GM03348 (cell line): ENCODE data around the gene KIT.

Experiments used
- DNase-seq: peaks from one replicate; pipeline ENCODE4 v3.0.0; 2012; ENCODE audit warnings: low spot score

The KIT gene

DNA sequence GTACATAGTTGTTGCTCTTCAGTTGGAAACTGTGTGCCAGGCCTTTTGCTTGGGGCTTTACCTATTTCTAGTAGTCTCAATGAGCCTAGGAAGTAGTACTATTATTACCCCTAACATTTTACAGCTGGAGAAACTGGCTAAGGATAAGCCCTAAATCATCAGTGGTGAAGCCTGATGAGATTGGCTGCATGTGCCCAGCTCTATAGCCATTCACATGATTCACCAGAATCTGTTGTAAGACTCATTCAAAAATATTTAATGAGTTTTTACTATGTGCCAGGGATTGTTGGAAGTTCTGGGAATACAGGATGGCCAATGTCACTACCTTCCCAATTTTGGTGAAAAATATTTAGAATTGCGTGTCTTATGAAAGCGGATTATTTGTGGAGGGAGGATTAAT lies 2.8 kb downstream of the KIT start:
- peak; percentile 27 for DNase-seq

GRCh38 chr4:54661169-54661568 lies 3.4 kb downstream of the KIT start:
- DNase-seq = peak; percentile 57

- peak; percentile 82 for DNase-seq
Measured at GRCh38 chr4:54661686-54662085, 3.9 kb downstream of the KIT start.

DNA sequence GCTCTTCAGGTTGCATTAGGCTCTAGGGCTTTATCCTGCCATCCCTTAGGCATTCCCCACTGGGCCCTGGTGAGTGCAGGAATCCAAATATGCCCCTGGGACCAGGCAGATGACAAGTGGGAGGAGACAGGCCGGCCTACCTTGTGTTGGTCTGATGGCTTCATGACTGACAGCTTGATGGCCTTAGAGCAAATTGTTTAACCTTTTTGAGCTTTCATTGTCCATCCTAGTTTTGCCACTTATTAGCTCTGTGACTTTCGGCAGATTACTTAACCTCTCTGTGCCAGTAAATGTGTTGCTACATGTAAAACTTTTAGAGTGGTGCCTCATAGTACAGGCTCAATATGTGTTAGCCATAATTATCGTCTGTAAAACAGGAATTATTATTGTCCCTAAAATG lies 4.4 kb downstream of the KIT start:
- DNase-seq = no peak

GRCh38 chr4:54662901-54663585 lies 5.3 kb downstream of the KIT start:
- no peak for DNase-seq

GRCh38 chr4:54664400-54664799 lies 6.6 kb downstream of the KIT start:
- no peak for DNase-seq

DNA sequence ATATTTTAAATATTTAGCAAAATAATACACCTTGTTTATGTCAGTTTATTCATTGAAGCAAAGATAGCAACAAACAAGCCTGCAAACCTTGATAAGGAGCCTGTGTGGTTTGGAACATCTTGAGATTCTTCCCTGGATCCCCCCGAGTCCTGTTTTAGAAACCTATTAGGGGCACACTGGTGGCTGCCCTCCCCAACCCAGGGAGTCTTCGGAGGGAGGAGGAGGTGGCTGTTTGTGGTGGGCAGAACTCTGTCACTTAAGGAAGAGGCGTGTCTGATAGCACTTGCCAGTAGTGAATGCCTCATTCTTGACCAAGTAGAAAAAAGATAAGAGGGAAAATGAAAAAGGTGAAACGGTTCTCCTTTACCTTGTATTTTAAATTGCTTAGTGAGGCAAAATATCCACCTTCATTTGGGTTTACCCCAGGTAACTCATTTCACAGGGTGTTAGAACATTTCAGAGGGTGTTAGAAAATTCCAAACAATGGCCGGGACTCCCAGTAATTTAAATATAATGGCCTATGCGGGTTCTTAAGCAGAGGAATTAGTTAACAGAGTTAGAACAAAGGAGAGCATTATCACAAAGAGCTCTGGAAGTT lies 10.4 kb downstream of the KIT start:
- DNase-seq = no peak

DNA sequence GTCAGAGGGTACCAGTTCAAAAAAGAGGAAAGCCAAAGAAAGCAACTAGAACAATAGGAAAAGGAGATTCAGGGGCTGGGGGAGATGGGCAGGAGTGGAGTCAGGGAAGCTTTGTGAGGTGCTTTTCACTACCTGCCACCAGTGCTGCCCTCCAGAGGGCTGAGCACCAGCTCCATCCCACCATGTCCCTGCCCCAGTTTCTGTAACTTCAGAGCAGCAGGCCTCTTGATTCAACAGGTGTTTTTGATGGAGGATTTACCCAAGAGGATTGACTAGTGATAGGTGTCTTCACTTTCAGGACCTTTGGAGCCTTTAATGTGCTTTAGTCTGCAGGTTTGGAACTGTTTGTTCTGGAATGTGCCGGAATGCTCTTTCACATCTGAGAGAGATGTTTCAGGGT lies 12.1 kb downstream of the KIT start:
- DNase-seq = no peak

- no peak for DNase-seq
Measured at GRCh38 chr4:54675721-54676461, 18.1 kb downstream of the KIT start.

- DNase-seq = no peak
Measured at GRCh38 chr4:54676658-54677057, 18.9 kb downstream of the KIT start.

DNA sequence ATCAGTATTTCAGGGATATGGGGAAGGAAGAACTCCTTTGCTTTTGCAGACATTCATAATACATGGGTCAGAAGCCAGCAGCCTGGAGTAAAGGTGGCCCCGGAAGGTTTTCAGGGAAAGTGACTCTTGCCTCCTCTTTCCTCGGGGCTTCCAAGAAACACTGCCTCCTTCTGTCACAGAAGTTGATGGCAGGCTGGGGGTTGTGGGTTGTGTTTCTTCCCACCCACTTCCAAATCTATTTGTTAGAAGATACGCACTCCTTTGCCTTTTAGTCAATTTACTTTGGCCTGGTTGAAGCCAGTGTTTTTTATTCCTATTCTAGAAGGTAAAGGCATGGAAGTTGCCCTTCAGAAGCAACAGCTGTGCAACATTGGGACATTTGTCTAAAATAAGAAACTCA lies 19.7 kb downstream of the KIT start:
- DNase-seq = no peak

DNA sequence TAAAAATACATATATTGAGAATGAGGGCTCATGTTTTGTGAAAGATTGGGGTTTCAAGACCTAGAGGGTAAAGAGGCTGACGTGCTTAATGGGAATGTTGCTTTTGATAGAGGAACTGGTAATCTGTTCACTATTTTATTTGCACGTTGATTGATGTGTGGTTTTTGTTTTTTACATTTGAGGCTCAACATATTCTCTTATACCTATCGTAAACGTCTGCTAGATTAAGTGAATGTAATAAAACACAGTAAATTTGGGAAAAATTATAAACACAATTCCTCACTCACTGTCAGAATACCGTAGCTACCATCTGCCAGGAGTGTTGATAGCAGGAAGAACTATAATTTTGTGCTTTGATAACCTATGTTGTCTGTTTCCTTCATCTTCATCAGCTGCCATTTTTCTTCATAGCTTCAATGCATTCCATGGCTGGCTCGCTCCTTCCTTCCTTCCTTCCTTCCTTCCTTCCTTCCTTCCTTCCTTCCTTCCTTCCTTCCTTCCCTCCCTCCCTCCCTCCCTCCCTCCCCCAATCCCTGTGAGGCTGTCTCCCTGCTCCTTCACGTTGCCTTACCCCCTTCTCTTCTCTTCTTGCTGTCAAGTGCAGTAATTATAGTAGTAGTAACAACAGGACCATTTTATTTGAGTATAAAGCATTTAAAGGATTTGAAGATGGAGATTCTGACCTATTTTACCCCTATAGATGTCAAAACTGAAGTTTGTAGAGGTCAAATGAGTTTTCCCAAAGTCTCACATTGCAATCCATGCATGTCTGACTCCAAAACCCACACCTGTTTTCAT lies 20.3 kb downstream of the KIT start:
- no peak for DNase-seq

- no peak for DNase-seq
Measured at GRCh38 chr4:54678826-54679225, 21.1 kb downstream of the KIT start.

DNA sequence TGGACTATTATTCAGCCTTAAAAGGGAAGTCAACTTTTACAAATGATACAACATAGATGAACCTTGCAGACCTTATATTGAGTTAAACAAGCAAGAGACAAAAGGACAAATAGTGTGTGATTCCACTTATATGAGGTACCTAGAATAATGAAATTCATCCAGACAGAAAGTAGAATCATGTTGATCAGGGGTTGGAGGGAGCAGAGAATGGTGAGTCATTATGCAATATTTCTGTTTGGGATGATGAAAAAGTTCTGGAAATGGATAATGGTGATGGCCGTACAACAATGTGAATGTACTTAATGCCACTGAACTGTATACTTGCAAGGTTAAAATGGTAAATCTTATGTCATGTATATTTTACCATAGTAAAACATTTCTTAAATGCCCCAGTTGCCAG lies 22.1 kb downstream of the KIT start:
- DNase-seq = no peak

DNA sequence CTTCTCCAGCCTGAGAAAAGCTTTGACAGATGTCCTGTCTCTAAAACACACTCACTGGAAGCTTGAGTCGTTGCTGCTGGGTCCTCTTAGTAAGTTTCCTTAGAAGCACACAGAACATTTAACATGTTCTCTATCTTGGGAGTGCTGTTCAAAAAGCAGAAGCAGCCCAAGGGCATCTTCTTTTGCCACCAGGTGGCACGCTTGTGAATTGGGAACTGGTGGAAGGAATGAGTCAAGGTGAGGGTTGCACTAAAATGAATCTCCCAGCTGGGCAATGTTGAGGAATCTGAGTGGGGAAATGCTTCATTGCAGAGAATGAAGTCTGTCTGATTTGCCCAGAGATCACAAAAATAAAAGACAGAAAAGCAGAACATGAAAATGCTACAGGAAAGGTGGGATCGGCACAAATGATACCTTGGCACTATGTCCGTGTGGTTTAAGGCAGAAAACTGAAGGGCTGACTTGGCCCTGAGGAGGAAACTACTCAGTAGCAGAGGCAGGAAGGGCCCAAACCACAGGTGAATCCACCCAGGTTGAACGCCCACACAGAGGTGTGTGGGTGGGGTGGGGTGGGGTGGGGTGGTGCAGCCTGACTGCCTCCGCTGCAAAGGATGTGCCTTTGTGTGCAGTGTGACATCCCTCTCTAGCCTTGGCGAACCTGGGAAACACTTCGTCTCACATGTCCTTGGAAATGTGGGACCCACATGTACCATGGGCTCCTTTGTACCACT lies 26.0 kb downstream of the KIT start:
- DNase-seq = peak; percentile 53

DNA sequence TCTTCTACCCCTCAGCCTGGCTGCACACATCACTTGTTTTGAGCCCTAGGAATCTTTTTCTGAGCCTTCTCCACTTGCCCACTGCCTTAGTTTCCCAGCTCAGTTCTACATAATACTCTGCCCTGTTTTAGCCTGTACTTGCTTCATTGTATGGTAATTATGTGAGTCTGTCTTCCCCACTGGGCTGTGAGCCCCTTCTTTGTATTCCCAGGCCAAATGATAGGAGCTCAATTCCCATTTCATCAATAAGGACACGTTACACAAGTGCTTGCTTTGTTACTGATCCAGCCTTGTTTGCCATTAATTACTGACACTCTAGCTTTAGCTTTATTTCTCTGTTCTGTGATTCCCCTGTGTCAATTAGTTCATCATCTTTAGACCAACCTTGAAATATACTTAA lies 28.1 kb downstream of the KIT start:
- DNase-seq = no peak

GRCh38 chr4:54687887-54688841 lies 30.4 kb downstream of the KIT start:
- DNase-seq = no peak

DNA sequence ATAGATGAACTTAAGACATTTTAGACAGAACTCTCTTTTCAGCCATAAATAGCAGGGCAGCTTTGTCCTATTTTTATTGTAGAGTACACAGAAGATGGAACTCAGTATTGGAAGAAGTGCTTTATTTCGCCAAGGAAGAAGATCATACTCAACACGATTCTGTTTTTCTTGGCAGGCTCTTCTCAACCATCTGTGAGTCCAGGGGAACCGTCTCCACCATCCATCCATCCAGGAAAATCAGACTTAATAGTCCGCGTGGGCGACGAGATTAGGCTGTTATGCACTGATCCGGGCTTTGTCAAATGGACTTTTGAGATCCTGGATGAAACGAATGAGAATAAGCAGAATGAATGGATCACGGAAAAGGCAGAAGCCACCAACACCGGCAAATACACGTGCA lies 37.6 kb downstream of the KIT start:
- DNase-seq = no peak

DNA sequence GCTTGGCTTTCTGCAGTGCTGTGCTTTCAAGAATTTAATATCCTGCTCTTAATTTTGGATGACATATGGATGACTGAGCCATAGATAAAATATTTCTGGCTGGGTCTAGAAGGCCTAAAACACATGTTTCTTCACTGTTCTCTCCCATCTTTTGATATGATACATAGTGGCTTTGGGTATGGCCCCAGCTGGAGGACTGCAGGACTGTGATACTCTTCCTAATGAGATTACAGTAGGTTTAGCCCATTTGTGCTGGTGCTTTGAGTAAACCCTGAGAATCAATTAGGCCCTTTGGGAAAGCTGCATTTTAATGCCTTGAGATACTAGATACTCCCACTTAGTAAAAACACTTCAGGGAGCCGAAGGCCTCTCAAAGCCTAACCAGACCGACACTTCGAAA lies 38.0 kb downstream of the KIT start:
- no peak for DNase-seq

GRCh38 chr4:54696649-54697048 lies 38.9 kb downstream of the KIT start:
- DNase-seq = no peak

GRCh38 chr4:54700986-54701385 lies 43.2 kb downstream of the KIT start:
- DNase-seq = no peak
